NCI-H345 treated with DMSO at 0.1 percent for 48 hours (cell line): ENCODE data around the gene RALGAPB.
"Not testable (repeated sequence)": the region's sequence is repeated elsewhere in the genome, so short reads cannot be mapped to it uniquely, and the experiment has no call there.

Source experiments
- DNase-seq: peaks from one replicate; lab custom pipeline; 2025; ENCODE audit not compliant: unreplicated experiment; lab: John Stamatoyannopoulos, UW

Gene RALGAPB

GRCh38 chr20:38581013-38581412, 108.4 kb downstream of the RALGAPB start, which contains the start of gene ADIG:
Gene ADIG, plus strand, starts transcription at chr20:38581197. Its CDS starts 54 bp downstream, at chr20:38581251.
- peak; percentile 76 for DNase-seq

DNA sequence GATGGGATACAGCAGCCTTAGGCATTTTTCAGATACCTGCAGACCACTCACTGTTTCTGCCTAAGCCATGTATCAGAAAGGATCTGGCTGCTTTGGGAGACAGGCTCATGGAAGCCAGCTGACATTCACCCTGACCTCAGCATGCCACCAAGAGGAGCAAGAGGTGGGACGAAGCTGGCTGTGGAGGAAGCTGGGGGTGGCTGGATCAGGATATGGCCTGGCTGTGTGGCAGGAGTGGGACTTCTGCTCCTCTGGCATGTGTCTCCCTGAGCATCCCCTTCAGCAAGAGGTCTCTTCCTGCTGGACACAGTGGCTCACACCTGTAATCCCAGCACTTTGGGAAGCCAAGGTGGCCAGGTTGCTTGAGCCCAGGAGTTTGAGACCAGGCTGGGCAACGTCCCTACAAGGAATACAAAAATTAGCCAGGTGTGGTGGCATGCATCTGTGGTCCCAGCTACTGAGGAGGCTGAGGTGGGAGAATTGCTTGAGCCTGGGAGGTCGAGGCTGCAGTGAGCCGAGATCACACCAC, 109.3 kb downstream of the RALGAPB start:
- no peak for DNase-seq

GRCh38 chr20:38583306-38583705, 110.7 kb downstream of the RALGAPB start:
- no peak for DNase-seq

GRCh38 chr20:38584099-38584763, 111.6 kb downstream of the RALGAPB start:
- no peak for DNase-seq

DNA sequence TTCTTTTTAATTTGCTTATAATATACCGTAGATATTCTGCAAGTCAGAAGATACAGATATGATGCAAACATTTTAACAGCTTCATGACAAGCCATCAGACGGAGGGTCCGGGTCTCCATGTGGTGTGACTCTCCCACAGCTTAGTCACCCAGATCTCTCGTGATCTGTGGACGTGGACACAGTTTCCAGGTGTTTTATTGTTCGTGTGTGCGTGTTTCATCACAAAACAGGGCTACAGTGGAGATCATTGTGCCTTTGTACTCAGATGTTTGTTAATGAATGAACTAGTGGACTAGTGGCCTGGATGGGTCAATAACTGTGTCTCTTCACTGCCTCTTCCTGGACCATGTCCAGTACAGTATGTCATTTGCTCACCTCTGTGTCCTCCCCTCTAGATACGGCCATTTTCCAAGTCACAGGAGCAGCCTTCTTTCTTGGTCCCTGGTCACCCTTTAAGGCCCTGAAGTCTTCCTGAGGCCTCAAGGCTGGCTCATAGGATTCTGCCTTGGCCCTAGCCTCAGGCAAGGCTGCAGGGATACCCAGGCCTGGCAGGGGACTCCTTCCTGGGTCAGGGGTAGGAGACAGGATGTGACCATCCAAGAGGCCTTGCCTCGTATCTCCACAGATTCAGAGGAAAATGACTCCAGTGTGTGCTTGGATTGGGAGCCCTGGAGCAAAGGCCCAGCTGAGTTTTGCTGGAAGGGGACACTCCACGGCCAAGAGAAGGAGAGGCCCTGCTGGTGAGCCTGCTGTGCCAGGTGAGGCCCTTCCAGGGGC, 112.9 kb downstream of the RALGAPB start:
- no peak for DNase-seq

DNA sequence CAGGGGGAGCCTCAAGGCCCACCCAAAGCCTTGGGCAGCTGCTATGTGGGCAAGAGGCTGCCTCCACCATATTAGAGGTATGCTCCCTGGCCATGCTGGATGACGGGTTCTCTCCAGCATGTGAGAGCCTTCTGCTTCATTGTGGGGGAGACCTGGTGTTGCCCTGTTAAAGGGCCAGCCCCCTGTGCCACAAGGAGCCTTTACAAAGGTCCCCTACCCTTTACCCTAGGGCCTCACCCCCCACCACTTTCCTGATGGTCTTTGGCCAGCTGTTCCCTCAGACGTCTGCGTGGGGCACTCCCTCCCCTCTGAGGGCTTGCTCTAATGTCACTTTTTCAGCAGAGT, 113.5 kb downstream of the RALGAPB start:
- DNase-seq = no peak

- DNase-seq = no peak
Measured at GRCh38 chr20:38588303-38588702, 115.7 kb downstream of the RALGAPB start.

DNA sequence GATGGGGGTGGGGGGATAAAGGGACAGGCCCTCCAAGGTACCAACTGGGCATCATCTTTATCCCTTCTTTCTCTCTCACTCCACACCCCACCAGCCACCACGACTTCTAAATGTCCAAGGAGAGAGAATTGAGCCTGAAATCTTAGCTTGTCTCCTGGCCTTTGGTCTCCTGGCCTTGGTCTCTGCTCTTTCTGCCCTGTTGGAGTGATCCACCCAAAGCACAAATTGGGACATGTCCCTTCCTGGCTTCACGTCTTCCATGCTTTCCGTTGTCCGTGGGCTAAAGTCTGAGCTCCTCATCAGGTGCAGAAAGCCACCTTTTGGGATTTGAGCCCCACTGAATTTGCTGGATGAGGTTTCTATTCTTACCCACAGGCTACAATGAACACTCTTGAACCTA, 116.7 kb downstream of the RALGAPB start:
- no peak for DNase-seq

DNA sequence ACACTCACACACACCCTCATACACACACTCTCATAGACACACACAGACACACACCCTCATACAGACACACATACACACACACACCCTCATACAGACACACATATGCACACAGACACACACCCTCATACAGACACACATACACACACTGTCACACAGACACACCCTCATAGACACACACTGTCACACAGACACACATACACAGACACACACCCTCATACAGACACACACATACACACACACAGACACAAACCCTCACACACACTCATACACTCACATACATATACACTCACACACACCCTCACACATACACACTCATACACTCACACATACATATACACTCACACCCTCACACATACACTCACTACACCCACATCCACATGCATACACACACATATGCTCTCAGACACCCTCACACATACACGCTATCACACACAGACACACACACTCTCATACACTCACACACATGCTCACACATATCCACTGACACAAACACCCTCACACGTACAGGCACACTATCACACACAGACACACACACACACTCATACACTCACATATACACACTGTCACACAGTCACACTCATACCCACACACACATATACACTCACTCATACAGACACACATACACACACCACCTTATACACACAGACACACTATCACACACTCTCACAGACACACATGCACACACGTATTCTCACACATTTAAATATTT, 117.5 kb downstream of the RALGAPB start:
- no peak for DNase-seq

- DNase-seq = no peak
Measured at GRCh38 chr20:38590676-38591473, 118.2 kb downstream of the RALGAPB start.

DNA sequence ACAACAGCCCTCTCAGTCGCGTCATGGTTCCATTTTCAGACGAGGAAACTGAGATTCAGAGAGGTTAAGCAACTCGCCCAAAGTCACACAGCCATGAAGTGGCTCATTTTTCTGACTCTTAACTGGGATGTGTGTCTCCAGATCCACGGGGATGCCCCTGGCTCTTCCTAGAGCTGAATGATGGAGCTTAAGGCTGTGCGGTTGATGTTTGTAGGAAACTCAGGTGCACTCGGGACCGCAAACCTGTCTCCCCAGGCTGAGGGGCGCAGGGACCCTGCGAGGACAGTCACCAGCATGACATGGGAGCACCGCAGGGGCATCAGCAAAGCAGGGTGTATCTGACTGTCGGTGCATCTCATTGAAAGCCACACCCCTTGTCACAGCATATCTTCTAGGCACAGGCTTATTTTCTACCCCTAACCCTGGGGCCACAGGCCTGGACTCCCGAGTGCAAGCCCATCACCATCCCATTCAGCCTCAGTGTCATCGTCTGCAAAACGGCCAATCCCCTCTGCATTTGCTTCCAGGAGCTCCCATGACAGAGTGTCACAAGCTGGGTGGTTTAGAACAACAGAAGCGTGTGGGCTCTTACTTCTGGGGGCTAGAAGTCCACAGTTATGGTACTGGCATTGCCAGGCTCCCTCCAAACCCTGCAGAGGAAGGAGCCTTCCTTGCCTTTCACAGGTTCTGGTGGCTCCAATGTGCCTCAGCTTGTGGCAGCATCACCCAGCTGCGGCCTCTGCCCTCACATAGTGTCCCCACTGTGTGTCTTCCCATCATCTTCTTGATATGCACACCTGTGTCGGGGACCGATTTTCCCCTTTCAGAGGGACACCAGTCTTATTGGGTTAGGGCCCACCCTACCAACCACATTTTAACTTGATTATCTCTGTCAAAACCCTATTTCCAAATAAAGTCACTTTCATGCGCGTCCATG, 119.1 kb downstream of the RALGAPB start:
- no peak for DNase-seq

DNA sequence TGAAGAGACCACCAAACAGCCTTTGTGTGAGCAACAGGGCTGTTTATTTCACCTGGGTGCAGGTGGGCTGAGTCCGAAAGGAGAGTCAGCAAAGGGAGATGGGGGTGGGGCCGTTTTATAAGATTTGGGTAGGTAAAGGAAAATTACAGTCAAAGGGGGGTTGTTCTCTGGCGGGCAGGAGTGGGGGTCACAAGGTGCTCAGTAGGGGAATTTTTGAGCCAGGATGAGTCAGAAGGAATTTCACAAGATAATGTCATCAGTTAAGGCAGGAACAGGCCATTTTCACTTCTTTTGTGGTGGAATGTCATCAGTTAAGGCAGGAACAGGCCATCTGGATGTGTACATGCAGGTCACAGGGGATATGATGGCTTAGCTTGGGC, 119.8 kb downstream of the RALGAPB start:
- not testable (repeated sequence) for DNase-seq

DNA sequence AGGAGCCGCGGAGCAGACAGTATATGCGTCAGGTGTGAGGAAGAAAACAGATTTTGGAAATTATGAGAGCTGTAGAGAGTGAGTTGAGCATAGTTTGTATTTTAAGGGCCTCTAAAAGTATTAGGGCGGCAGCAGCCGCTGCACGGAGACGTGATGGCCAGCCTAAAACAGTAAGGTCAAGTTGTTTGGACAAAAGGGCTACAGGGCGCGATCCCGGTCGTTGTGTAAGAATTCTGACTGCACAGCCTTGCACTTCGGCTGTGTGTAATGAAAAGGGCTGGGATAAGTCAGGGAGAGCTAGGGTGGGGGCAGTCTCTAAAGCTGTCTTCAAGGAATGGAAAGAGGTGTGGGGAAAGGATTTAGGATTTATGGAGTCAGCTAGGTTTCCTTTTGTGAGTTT, 121.6 kb downstream of the RALGAPB start:
- DNase-seq = not testable (repeated sequence)

DNA sequence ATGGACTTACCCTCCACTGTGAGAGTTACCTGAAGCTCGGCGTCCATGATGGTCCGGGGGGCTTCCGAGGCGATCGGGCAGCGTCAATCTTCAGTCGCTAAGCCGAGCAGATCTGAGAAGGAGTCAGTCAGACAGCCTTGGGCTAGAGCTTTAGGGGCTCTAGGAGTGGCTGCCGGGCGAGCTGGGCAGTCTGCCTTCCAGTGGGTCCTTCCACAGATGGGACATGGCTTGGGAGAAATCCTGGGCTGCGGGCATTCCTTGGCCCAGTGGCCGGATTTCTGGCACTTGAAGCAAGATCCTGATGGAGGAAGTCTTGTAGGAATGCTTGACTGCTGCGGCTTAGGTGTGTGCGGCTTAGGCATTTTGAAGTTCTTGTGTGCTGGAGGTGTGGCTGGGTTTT, 123.2 kb downstream of the RALGAPB start:
- not testable (repeated sequence) for DNase-seq

DNA sequence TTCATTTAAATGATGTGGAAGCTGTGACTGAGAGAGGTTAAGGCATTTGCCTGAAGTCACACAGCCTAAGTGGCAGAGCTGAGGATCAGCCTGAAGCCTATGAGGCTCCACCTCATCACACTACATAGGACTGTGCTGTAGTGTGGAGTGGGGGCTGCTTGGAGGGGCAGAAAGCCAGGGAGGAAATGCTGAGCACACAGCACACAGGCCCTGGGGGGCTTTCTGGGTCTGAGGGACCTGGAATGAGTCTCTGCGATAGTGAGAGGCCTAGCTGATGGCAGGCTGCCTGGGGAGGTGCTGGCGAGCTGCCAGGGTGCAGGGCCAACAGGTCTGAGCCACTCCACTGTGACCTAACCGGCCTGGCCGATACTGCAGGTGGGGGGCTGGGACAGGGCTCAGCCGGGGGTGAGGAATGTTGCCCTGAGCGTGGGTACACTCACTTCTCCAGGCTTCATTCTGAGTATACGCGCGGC, 126.8 kb downstream of the RALGAPB start:
- no peak for DNase-seq

GRCh38 chr20:38600057-38600456, 127.4 kb downstream of the RALGAPB start:
- DNase-seq = no peak

DNA sequence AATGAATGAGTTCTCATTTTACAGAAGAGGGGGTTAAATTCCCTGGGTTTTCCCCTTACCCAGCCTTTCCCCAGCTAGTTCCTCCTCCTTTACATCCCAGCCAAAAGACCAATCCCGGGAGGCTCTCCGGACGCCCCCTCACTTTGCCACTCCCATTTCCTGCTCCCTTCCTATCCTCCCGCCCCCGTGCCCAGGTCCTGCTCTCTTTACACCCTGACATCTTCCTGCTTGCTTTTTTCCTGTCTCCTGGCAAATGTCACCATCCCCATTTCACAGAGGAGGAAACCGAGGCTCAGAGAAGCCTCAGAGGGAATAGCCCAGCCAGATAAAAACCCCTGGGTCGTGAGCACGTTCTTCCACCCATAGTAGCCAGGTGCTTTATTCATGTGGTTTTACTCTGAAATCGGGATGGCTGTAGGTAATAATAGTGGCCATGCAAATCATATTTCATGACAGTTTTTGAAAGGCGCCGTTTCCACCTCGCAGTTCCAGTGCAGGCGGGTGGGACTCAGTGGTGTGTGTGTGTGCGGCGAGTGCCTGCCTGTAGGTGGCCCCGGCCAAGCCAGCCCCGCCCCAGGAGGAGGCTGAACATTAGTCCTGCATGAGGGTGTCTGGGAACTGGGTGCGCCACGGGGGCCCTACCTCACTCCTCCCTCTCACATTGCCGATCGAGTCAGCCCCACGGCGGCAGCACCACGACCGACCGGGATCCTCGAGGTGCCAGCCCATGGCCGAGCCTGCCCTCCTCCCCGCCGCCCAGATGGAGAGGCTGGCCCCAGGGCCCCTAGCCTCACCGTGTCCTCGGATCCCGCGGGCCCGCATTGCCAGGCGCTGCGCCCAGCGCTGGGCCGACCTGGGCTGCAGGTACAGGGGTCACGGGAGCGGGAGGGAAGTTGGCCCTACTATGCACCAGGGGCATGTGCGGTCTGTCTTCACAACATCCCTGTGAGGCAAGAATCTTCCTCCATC, 128.9 kb downstream of the RALGAPB start, which contains the start of gene ARHGAP40:
Gene ARHGAP40, plus strand, starts transcription at position 594 of the 969 bp plus-strand sequence.
- DNase-seq = no peak

GRCh38 chr20:38602185-38602581, 129.5 kb downstream of the RALGAPB start:
- no peak for DNase-seq
